Glomerular visceral epithelial cell (primary cell): ENCODE results near the gene STAT2.
"Not testable (repeated sequence)": the region's sequence is repeated elsewhere in the genome, so short reads cannot be mapped to it uniquely, and the experiment has no call there.

ENCODE experiments used
- DNase-seq: peaks from one replicate; pipeline ENCODE4 v3.0.0-alpha.2; 2016; ENCODE audit errors: extremely low spot score

Gene STAT2

GRCh38 chr12:56362130-56363059, 2.5 kb upstream of the STAT2 start, which contains the start of gene APOF:
Gene APOF (minus strand): TSS chr12:56362857. CDS start chr12:56362745, 112 bp downstream.
- no peak for DNase-seq

- no peak for DNase-seq
These were observed 1.7 kb upstream of the STAT2 start for GRCh38 chr12:56361487-56362129.

- DNase-seq, result peak; percentile 54
These were observed 923 bp downstream of the STAT2 start for GRCh38 chr12:56358836-56359532.

- DNase-seq, result no peak
These were observed 8.6 kb downstream of the STAT2 start for GRCh38 chr12:56351325-56351724.

GRCh38 chr12:56350662-56351061, 9.2 kb downstream of the STAT2 start:
- DNase-seq, result no peak

GRCh38 chr12:56348776-56349175, 11.1 kb downstream of the STAT2 start:
- DNase-seq, result no peak

GRCh38 chr12:56347255-56347654, 12.7 kb downstream of the STAT2 start:
- DNase-seq, result not testable (repeated sequence)

- DNase-seq, result no peak
These were observed 13.2 kb downstream of the STAT2 start for GRCh38 chr12:56346675-56347074.

- DNase-seq, result not testable (repeated sequence)
These were observed 17.6 kb downstream of the STAT2 start for GRCh38 chr12:56342290-56342689.

- no peak for DNase-seq
These were observed 18.3 kb downstream of the STAT2 start for GRCh38 chr12:56341616-56342015.

- DNase-seq, result no peak
These were observed 20.8 kb downstream of the STAT2 start for GRCh38 chr12:56339158-56339422.

- DNase-seq, result peak; percentile 85
These were observed 21.4 kb downstream of the STAT2 start, which contains the start of gene IL23A for GRCh38 chr12:56338308-56339157. Gene IL23A (plus strand): TSS chr12:56338884. CDS start chr12:56339045, 161 bp downstream.

GRCh38 chr12:56337753-56338251, 22.1 kb downstream of the STAT2 start:
- DNase-seq, result no peak

GRCh38 chr12:56336361-56337167, 23.3 kb downstream of the STAT2 start:
- DNase-seq, result no peak

GRCh38 chr12:56335527-56335926, 24.4 kb downstream of the STAT2 start:
- not testable (repeated sequence) for DNase-seq

- no peak for DNase-seq
These were observed 25.5 kb downstream of the STAT2 start for GRCh38 chr12:56334490-56334793.

- DNase-seq, result peak; percentile 97
These were observed 26.0 kb downstream of the STAT2 start, which contains the start of gene PAN2 for GRCh38 chr12:56333679-56334489. Gene PAN2 (minus strand): TSS chr12:56334000. CDS start chr12:56333094, 906 bp downstream.

GRCh38 chr12:56333197-56333678, 26.7 kb downstream of the STAT2 start:
- no peak for DNase-seq

- no peak for DNase-seq
These were observed 27.3 kb downstream of the STAT2 start for GRCh38 chr12:56332512-56333196.
